ENCODE results near the gene G6PD. TPM values are rescaled to one million over a fixed set of nuclear protein-coding genes. Genes with fewer than 3 reads are reported as not detected.

G6PD gene
- polyA plus RNA-seq, 4 donors, result 10.5 to 23.4 (median 13.3) TPM

GRCh38 chrX:154515966-154516655 lies 30.5 kb downstream of the G6PD start, which contains the start of gene FAM3A:
Gene FAM3A (minus strand): TSS chrX:154516232. CDS start chrX:154515772, 460 bp downstream.
- Histone ChIP-seq H3K4me3 (ENCODE audit: low read depth in 1 of 3, low read length in 3 of 3) (peak within 1 kb of the TSS; percentile 63 to 94 (median 78)), H3K4me1 (ENCODE audit: control insufficient read depth in 3 of 3, insufficient read depth in 2 of 3, low read depth in 1 of 3, low read length in 2 of 3) (peaks cover 0 to 20% (median 0%) of the 10 kb centered on the region in 3 donors), H3K27me3 (ENCODE audit: control insufficient read depth in 3 of 3, insufficient read depth in 3 of 3, low read length in 3 of 3) (no peaks in the 10 kb centered on the region), H3K9me3 (ENCODE audit: control insufficient read depth in 2 of 2, insufficient read depth in 1 of 2, low read depth in 1 of 2, low read length in 1 of 2) (no peaks in the 10 kb centered on the region), H3K27ac (ENCODE audit: low read depth in 1 of 3, low read length in 2 of 3) (peak within 1 kb of the TSS; percentile 87 to 100 (median 98)), H3K36me3 (ENCODE audit: control insufficient read depth in 3 of 3, insufficient read depth in 2 of 3, low read depth in 1 of 3, low read length in 3 of 3) (peaks cover 0 to 20% (median 0%) of the 10 kb centered on the region in 3 donors)
- FAIRE-seq (no peak), DNase-seq (peak; percentile 87 to 90)
- 1 to 39% (median 1%) methylated on average over 21 to 59 of the region's 59 CpGs for WGBS, 3 donors

GRCh38 chrX:154515090-154515965 lies 31.3 kb downstream of the G6PD start:
- Histone ChIP-seq H3K36me3 (ENCODE audit: control insufficient read depth in 3 of 3, insufficient read depth in 2 of 3, low read depth in 1 of 3, low read length in 3 of 3) (peaks cover 0 to 24% (median 0%) of the 10 kb centered on the region in 3 donors), H3K9me3 (ENCODE audit: control insufficient read depth in 2 of 2, insufficient read depth in 1 of 2, low read depth in 1 of 2, low read length in 1 of 2) (no peaks in the 10 kb centered on the region), H3K4me1 (ENCODE audit: control insufficient read depth in 3 of 3, insufficient read depth in 2 of 3, low read depth in 1 of 3, low read length in 2 of 3) (peaks cover 0 to 20% (median 0%) of the 10 kb centered on the region in 3 donors), H3K27me3 (ENCODE audit: control insufficient read depth in 3 of 3, insufficient read depth in 3 of 3, low read length in 3 of 3) (no peaks in the 10 kb centered on the region), H3K27ac (ENCODE audit: low read depth in 1 of 3, low read length in 2 of 3) (peak overlapping the region; percentile 87 to 98 (median 97)), H3K4me3 (ENCODE audit: low read depth in 1 of 3, low read length in 3 of 3) (peak overlapping the region; percentile 63 to 94 (median 78))
- DNase-seq (peak; percentile 76 to 86), FAIRE-seq (peak; percentile 65)
- WGBS, 3 donors, result 13 to 47% (median 14%) methylated on average over 24 to 34 of the region's 34 CpGs

- no peak for FAIRE-seq
- H3K27ac ChIP-seq (ENCODE audit: low read depth in 1 of 3, low read length in 2 of 3), result no peak overlapping the region
- no peak overlapping the region for H3K4me3 ChIP-seq (ENCODE audit: low read depth in 1 of 3, low read length in 3 of 3)
- H3K36me3 ChIP-seq (ENCODE audit: control insufficient read depth in 3 of 3, insufficient read depth in 2 of 3, low read depth in 1 of 3, low read length in 3 of 3), result peaks cover 0 to 32% (median 1%) of the 10 kb centered on the region in 3 donors
- H3K9me3 ChIP-seq (ENCODE audit: control insufficient read depth in 2 of 2, insufficient read depth in 1 of 2, low read depth in 1 of 2, low read length in 1 of 2), result no peaks in the 10 kb centered on the region
- H3K27me3 ChIP-seq (ENCODE audit: control insufficient read depth in 3 of 3, insufficient read depth in 3 of 3, low read length in 3 of 3), result no peaks in the 10 kb centered on the region
- WGBS, 3 donors, result 80 to 95% (median 93%) methylated on average over 2 of the region's 2 CpGs
- peaks cover 0 to 20% (median 0%) of the 10 kb centered on the region in 3 donors for H3K4me1 ChIP-seq (ENCODE audit: control insufficient read depth in 3 of 3, insufficient read depth in 2 of 3, low read depth in 1 of 3, low read length in 2 of 3)
- no peak for DNase-seq
Measured at GRCh38 chrX:154513716-154514115, 32.9 kb downstream of the G6PD start.

GRCh38 chrX:154512879-154513553 lies 33.6 kb downstream of the G6PD start:
- no peak for FAIRE-seq
- WGBS, 3 donors, result 85 to 93% (median 93%) methylated on average over 14 to 16 of the region's 16 CpGs
- Histone ChIP-seq H3K36me3 (ENCODE audit: control insufficient read depth in 3 of 3, insufficient read depth in 2 of 3, low read depth in 1 of 3, low read length in 3 of 3) (peaks cover 0 to 39% (median 1%) of the 10 kb centered on the region in 3 donors), H3K27me3 (ENCODE audit: control insufficient read depth in 3 of 3, insufficient read depth in 3 of 3, low read length in 3 of 3) (no peaks in the 10 kb centered on the region), H3K27ac (ENCODE audit: low read depth in 1 of 3, low read length in 2 of 3) (no peak overlapping the region), H3K4me1 (ENCODE audit: control insufficient read depth in 3 of 3, insufficient read depth in 2 of 3, low read depth in 1 of 3, low read length in 2 of 3) (peaks cover 0 to 17% (median 0%) of the 10 kb centered on the region in 3 donors), H3K9me3 (ENCODE audit: control insufficient read depth in 2 of 2, insufficient read depth in 1 of 2, low read depth in 1 of 2, low read length in 1 of 2) (no peaks in the 10 kb centered on the region), H3K4me3 (ENCODE audit: low read depth in 1 of 3, low read length in 3 of 3) (no peak overlapping the region)
- no peak for DNase-seq

GRCh38 chrX:154511761-154512160 lies 34.9 kb downstream of the G6PD start:
- Histone ChIP-seq H3K4me3 (ENCODE audit: low read depth in 1 of 3, low read length in 3 of 3) (no peak overlapping the region), H3K4me1 (ENCODE audit: control insufficient read depth in 3 of 3, insufficient read depth in 2 of 3, low read depth in 1 of 3, low read length in 2 of 3) (peaks cover 0 to 4% (median 0%) of the 10 kb centered on the region in 3 donors), H3K36me3 (ENCODE audit: control insufficient read depth in 3 of 3, insufficient read depth in 2 of 3, low read depth in 1 of 3, low read length in 3 of 3) (peaks cover 1 to 52% (median 2%) of the 10 kb centered on the region in 3 donors), H3K27me3 (ENCODE audit: control insufficient read depth in 3 of 3, insufficient read depth in 3 of 3, low read length in 3 of 3) (no peaks in the 10 kb centered on the region), H3K27ac (ENCODE audit: low read depth in 1 of 3, low read length in 2 of 3) (no peak overlapping the region), H3K9me3 (ENCODE audit: control insufficient read depth in 2 of 2, insufficient read depth in 1 of 2, low read depth in 1 of 2, low read length in 1 of 2) (no peaks in the 10 kb centered on the region)
- DNase-seq (no peak), FAIRE-seq (no peak)
- WGBS, 3 donors, result 76 to 86% (median 85%) methylated on average over 10 to 12 of the region's 12 CpGs

GRCh38 chrX:154509455-154509854 lies 37.2 kb downstream of the G6PD start:
- FAIRE-seq, result no peak
- H3K4me1 ChIP-seq (ENCODE audit: control insufficient read depth in 3 of 3, insufficient read depth in 2 of 3, low read depth in 1 of 3, low read length in 2 of 3), result no peaks in the 10 kb centered on the region
- no peaks in the 10 kb centered on the region for H3K9me3 ChIP-seq (ENCODE audit: control insufficient read depth in 2 of 2, insufficient read depth in 1 of 2, low read depth in 1 of 2, low read length in 1 of 2)
- no peak overlapping the region for H3K4me3 ChIP-seq (ENCODE audit: low read depth in 1 of 3, low read length in 3 of 3)
- no peak overlapping the region for H3K27ac ChIP-seq (ENCODE audit: low read depth in 1 of 3, low read length in 2 of 3)
- 96 to 98% (median 97%) methylated on average over 5 of the region's 5 CpGs for WGBS, 3 donors
- no peaks in the 10 kb centered on the region for H3K27me3 ChIP-seq (ENCODE audit: control insufficient read depth in 3 of 3, insufficient read depth in 3 of 3, low read length in 3 of 3)
- no peak for DNase-seq
- peaks cover 1 to 68% (median 2%) of the 10 kb centered on the region in 3 donors for H3K36me3 ChIP-seq (ENCODE audit: control insufficient read depth in 3 of 3, insufficient read depth in 2 of 3, low read depth in 1 of 3, low read length in 3 of 3)

GRCh38 chrX:154508384-154508745 lies 38.3 kb downstream of the G6PD start:
- FAIRE-seq, result no peak
- Histone ChIP-seq H3K27me3 (ENCODE audit: control insufficient read depth in 3 of 3, insufficient read depth in 3 of 3, low read length in 3 of 3) (no peaks in the 10 kb centered on the region), H3K4me3 (ENCODE audit: low read depth in 1 of 3, low read length in 3 of 3) (no peak overlapping the region), H3K9me3 (ENCODE audit: control insufficient read depth in 2 of 2, insufficient read depth in 1 of 2, low read depth in 1 of 2, low read length in 1 of 2) (no peaks in the 10 kb centered on the region), H3K27ac (ENCODE audit: low read depth in 1 of 3, low read length in 2 of 3) (no peak overlapping the region), H3K4me1 (ENCODE audit: control insufficient read depth in 3 of 3, insufficient read depth in 2 of 3, low read depth in 1 of 3, low read length in 2 of 3) (no peaks in the 10 kb centered on the region), H3K36me3 (ENCODE audit: control insufficient read depth in 3 of 3, insufficient read depth in 2 of 3, low read depth in 1 of 3, low read length in 3 of 3) (peaks cover 1 to 65% (median 2%) of the 10 kb centered on the region in 3 donors)
- DNase-seq, result no peak
- WGBS, 3 donors, result 88 to 93% (median 92%) methylated on average over 12 to 13 of the region's 13 CpGs
